Kasumi-1 (cell line): ENCODE measurements around the gene RTP1.
"Not testable (repeated sequence)": the region's sequence is repeated elsewhere in the genome, so short reads cannot be mapped to it uniquely, and the experiment has no call there.

Experiments used
- DNase-seq, 2 experiments: peaks; one replicate each; lab custom pipeline; 2025; lab: John Stamatoyannopoulos, UW

RTP1 gene

DNA sequence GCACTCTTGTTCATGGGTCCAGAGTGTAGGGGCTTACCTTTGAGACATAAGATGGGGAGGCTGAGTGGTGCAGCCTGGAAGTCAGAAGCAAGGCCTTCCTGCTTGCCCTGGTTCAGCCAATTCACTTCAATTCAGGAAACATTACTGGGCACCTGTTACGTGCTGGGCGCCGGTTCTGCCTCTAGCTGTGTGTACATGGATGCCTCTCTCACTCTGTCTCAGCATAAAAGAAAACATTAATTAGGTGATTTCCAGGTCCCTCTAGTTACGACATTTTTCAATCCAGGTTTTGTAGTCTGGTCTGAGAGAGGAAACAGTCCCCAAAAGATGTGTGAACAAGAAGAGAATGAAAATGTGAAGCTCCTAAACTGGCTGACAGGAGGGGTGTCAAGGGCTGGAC, 1.2 kb downstream of the RTP1 start:
- no peak for DNase-seq

- DNase-seq = not testable (repeated sequence)
Measured at GRCh38 chr3:187199463-187200050, 2.3 kb downstream of the RTP1 start.

DNA sequence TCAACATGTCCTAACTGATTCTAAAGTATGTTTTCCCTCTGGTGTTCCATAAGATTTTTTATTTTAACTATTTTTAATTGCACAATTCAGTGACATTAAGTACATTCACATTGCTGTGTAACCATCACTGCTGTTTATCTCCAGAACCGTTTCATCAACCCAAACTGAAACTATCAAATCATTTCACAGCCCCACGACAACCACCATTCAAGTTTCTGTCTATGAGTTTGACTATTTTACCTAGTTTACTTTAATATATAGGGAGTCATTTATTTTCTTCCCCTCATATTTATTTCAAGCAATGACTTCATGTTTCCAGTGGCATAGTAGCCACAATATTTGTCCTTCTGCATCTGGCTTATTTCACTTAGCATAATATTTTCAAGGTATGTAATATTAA, 8.4 kb downstream of the RTP1 start:
- DNase-seq = no peak

- no peak for DNase-seq
Measured at GRCh38 chr3:187207062-187207461, 9.8 kb downstream of the RTP1 start.

DNA sequence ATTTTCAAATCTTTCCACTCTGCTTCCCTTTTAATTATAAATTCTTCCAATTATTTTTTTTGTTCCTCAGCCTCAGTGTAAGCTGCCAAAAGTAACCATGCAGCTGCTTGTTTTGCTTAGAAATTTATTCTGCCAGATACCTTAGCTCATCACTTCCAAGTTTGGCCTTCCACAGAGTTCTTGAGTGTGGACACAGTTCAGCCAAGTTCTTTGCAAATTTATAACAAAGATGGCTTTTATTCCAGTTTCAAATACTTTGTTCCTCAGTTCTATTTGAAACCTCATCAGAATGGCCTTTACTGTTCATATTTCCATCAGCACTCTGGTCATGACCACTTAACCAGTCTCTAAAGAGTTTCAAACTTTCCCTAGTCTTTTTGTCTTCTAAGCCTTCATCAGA, 10.3 kb downstream of the RTP1 start:
- no peak for DNase-seq

- DNase-seq = no peak
Measured at GRCh38 chr3:187208159-187208558, 10.9 kb downstream of the RTP1 start.

DNA sequence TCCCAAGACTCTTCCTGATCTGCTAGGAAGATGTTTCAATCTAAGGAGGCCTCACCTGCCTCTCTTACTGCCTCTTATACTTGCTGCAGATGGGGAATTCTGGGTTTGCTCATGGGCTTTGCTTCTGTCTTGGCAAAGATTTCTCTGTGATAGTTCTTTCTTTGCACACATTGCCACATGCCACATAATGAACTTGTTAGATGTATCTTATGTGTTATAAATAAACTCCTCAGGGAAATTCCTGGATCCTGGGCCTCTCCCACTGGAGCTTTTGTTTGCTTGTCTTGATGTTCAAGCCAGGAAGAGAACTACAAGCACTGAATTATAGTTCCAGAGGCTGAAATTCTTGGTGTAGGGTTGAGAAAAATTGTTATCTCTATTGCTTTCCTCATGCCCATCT, 12.2 kb downstream of the RTP1 start:
- no peak for DNase-seq

DNA sequence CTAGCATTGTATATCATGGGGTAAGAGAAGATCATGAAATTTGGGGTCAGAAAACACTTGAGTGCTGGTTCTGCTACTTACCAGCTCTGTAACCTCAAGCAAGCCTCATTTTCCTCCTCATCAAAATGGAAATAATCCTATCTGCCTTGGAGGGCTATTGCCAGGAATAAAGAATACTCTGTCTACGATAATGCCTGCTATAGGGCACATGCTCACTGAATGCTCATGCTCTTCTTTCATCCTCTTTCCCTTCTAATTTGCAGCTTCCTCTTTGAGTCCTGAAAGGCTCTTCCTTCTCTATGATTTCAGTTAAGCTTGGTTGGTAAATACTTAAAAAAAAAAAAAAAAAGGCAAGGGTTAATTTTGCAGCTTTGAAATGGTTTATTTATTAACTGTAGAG, 12.8 kb downstream of the RTP1 start:
- no peak for DNase-seq

DNA sequence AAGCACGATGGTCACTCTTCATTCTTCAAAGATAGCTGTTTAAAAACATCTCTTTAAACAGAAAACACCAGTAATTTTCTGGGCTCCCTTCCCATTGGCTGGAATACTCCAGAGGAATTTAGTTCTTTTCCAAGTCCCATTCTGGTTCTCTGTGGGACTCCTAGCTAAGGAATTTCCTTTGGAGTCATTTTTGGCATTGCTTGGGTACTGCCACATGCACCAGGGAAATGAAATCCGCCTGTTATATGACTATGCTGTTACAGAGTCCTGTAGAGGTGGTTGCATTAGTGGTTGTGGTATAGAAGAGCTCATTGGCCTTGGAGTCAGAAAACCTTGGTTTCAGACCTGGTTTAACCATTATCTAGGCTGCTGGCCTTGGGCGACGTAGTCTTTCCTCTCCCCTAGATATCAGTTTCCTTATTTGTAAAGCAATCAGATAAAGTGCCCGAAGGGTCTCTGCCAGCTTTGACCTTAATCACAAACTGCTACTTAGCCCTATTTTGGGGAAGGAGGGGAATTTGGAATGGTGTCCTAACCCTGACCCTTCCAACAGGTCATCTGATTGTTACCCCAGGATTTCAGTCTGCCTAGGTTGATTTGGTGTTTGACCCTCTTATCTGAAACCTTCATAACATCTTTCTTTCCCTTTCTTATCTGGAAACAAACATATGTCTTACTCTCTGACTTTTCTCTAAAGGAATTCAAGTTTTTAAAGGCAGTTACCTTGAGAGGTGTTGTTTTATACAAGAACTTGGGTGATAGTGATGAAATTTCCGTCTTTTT, 13.4 kb downstream of the RTP1 start:
- DNase-seq = no peak

DNA sequence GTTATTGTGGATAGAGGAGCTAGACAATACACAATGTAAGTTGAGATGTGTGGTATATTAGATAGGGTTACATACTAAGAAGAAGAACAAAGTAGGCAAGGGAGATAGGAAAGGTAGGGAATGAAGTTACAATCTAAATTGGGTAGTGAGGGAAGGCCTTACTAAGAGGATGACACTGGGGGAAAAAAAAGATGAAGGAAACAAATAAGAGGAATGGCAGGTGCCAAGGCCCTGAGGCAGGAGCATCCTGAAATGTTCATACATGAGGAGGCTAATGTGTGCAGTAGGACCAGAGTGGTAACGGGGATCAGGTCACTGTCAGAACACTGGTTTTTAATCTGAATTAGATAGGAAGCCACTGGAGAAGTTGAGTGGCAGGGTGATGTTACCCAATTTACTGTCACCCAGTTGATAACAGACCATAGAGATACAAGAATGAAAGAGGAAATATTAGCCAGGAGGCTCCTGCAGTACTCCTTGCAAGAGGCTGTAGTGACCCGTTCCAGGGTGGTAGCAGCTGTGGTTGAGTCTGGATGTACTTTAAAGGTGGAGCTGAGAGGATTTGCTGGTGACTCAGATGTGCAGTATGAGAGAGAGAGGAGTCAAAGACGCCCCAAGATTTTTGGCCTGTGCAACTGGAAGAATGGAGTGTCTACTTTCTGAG, 14.4 kb downstream of the RTP1 start:
- no peak for DNase-seq

DNA sequence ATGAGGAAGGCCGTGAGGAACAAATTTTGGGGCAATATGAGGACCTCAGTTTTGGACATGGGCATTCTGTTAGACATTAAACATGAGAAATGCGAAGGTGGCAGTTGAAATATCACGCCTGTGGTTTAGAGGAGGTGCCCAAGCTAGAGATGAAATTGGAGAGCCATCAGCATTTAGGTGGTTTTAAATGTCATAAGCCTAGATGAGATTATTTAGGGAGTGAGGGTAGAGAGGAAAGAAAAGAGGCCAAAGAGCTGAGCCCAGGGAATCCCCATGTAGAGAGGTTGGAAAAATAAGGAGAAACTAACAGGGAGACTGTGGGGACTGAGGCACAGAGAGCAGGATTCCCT, 14.9 kb downstream of the RTP1 start:
- DNase-seq = no peak

DNA sequence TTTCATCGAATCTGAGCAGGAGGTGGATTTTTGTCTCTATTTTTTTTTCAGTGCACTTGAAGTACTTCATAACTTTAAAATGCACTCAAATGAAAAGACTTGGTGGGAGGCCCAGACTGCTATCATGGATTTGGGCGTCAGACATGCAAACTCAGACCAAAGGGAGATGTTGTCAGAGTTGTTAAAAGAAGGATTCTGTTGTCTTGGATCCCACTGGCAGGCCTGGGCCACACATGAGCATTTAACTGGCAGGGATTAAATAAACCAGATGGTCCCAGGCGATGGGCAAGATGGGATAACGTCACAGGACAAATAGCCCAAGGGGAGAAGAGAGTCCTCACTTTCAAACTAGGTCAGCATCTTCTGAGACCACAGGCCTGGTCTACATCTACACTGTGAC, 15.4 kb downstream of the RTP1 start:
- DNase-seq = no peak

DNA sequence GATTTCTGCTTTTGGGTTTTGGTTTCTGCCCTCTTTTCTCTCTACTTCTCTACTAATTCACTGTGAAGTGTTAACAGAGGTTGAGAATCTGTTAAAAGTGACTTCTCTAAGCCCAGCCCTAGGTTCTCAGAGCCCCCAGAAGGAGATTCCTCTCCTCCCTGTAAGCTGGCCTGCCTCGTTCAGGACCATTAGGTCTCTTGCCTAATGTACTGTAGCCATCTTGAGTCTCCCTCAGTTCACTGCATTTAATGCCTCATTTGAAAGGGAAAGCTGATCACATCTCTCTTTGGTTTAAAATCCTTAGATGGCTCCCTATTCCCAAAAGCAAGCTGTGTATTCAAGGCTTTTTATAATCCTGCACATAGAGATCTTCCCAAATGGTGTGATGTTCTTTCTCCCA, 16.3 kb downstream of the RTP1 start:
- no peak for DNase-seq

DNA sequence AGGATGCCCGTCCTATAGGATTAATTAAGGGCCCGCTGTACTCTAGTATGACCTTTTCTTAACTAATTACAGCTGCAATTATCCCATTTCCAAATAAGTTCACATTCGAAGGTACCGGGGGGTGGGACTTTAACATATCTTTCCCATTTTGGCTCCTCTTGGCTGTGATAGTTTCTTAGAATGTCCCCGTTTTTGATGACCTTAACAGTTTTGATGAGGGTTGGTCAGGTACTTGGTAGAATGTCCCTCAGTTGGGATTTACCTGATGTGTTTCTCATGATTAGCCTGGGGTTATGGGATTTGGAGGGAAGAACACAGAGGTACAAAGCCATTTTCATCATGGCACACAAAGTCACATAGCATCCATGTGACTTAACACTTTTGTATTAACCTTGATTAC, 18.2 kb downstream of the RTP1 start:
- no peak for DNase-seq

DNA sequence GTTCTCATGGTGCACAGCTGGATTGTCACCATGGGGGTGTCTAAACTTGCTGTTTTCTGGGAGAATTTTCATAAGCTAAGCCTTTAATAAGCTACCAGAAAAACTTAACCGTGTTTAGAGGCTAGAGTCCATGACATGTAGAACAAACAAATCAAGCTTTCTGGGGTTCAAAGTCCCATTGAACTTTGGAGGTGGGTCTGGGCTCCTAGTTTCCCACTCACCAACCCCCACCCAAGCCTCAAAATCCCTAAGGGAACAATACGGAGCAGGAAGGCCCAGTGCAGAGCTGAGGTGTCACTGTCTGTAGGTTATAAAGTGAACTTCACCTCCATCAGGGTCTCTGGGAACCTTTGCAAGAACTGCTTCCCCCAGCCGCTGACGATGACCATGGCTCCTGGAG, 25.5 kb downstream of the RTP1 start:
- DNase-seq = no peak

DNA sequence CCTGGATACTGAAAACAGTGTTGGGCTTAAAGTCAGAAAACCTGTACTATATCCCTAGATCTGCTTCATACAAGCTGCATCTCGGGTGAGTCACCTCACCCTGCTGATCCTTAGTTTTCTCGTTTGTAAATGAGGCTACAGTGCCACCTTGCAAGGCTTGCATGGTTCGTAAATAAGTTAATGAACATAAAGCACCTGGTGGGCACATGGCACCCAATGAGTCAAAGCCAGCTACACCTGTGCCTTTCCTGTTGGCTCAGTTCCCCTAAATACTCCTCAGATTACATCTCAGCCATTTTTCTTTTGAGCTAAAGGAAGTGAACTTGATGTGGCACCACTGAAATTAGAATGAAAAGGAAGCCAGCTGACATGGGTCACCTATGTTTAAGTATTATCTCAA, 26.5 kb downstream of the RTP1 start:
- no peak for DNase-seq

GRCh38 chr3:187227658-187228258, 30.5 kb downstream of the RTP1 start:
- no peak for DNase-seq

- no peak for DNase-seq
Measured at GRCh38 chr3:187228740-187229139, 31.5 kb downstream of the RTP1 start.

DNA sequence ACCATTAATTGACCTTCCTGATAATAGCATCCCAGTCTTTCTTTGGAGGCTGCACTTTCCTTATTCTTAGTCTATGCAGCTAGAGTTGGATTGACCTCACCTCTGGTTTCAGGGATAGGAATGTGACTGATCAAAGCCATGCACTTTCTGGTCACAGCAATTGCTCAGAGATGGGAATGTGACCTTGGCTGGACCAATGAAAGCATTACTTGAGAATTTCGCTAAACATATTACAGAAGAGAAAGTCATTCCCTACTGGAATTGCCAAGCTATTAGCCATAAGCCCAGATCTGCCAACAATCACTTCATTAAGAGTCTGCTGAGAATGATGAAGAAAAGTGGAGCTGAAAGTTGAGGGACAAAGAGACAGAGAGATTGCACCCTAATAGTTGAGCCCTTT, 32.7 kb downstream of the RTP1 start:
- no peak for DNase-seq

DNA sequence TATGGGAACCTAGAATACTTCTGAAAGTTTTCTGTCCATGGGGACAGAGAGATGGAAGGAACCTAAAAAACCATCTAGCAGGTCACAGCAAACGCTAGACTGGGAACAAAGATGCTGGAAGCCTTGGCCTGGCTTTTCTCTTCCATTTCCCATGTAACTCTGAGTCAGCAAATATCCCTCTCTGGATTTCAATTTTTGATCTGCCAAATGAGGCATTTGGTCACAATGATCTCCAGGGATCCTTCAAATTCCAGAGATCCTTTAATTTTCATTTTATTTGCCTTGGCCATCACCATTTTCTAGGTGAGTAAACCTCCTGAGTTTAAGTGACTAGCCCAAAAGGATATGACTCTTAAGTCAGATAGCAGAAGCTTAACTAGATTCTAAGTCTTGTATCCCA, 39.7 kb downstream of the RTP1 start:
- no peak for DNase-seq

DNA sequence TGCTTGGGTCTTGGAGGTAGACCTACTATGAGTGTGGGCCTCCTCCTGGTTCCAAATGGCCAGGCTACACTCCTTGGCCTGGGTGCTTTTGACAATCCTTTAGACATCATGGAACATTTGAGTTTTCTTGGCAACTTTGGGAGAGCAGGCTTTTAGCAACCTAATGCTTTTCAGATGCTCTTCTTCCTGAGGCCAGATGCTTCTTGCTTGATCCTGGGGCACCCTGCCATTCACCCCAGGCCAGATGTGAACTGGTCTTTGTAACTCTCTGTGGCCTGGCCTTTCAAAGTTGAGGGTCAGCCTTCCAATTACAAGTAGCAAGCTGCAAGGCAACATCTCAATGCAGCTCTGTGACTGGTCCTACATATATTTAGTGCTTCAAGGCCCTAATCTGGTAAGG, 40.5 kb downstream of the RTP1 start:
- no peak for DNase-seq

- no peak for DNase-seq
Measured at GRCh38 chr3:187238239-187238638, 41.0 kb downstream of the RTP1 start.

DNA sequence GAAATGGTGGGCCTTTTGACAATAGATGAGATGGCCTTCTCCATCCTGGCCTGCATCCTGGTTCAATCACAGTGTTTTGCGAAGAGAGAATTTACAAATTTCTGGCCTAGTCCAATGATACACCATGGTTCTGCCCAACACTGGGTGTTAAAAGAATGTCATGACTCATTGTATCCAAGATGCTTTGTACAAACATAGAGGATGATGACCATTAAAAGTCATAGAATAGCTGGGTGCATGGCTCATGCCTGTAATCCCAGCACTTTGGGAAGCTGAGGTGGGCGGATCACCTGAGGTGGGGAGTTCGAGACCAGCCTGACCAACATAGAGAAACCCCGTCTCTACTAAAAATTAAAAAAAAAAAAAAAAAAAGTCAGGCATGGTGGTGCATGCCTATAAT, 41.5 kb downstream of the RTP1 start:
- DNase-seq = not testable (repeated sequence)
